ENCODE measurements around the gene RASSF10. TPM values are rescaled to one million over a fixed set of nuclear protein-coding genes. Genes with fewer than 3 reads are reported as not detected.

Gene RASSF10
- total and polyA plus RNA-seq, 8 donors: 2.0 to 22.2 (median 15.6) TPM

DNA sequence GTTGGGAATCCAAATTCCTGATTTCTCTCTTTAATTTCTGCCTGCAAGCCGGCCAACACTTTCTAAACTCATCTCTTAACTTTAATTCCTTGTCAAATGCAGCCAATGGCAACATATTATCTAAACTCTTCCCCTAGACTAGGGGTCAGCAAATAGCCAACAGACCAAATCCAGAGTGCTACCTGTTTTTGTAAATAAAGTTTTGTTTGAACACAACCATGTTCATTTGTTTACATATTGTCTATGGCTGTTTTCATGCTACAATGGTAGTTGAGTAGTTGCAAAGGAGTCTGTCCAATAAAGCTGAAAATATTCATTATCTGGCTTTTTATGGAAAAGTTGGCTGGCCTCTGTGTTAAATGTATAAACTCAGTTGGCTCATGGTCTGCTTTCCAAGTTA lies 37.2 kb upstream of the RASSF10 start:
- DNase-seq (no peak), ATAC-seq (no peak)

DNA sequence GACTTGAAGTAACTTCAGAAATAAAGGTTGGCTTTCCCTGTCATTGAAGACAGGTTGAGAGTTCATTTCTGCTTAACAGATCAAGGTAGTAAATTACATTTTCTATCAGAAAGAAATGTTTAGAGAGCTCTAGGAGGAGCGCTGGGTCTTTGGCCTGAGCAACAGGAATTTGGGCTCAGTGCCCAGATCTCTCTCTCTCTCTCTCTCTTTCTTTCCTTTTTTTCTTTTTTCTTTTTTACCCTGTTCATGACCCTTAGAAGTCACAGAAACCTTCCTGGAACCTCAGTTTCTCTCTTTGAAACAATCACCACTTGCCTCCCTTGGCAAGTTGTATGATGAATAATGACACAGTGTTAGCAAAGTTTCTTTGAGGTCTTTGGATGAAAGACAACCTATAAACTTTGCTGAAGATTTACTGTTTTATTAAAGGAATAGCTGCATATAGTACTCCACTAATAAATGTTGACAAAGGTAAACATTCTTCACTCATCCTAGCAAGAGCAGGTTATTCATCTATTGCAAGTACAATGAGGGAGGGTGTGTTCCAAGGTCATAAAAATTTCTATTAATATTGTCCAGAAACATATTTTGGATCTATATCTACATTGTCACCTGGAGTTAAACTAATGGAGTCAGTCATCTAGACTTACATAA lies 35.5 kb upstream of the RASSF10 start:
- Histone ChIP-seq H3K27me3 (no peaks in the 10 kb centered on the region), H3K27ac (no peak overlapping the region), H3K4me3 (no peak overlapping the region), H3K9me3 (no peaks in the 10 kb centered on the region), H3K36me3 (no peaks in the 10 kb centered on the region), H3K4me1 (no peaks in the 10 kb centered on the region)
- TF ChIP-seq, protein P1, sequence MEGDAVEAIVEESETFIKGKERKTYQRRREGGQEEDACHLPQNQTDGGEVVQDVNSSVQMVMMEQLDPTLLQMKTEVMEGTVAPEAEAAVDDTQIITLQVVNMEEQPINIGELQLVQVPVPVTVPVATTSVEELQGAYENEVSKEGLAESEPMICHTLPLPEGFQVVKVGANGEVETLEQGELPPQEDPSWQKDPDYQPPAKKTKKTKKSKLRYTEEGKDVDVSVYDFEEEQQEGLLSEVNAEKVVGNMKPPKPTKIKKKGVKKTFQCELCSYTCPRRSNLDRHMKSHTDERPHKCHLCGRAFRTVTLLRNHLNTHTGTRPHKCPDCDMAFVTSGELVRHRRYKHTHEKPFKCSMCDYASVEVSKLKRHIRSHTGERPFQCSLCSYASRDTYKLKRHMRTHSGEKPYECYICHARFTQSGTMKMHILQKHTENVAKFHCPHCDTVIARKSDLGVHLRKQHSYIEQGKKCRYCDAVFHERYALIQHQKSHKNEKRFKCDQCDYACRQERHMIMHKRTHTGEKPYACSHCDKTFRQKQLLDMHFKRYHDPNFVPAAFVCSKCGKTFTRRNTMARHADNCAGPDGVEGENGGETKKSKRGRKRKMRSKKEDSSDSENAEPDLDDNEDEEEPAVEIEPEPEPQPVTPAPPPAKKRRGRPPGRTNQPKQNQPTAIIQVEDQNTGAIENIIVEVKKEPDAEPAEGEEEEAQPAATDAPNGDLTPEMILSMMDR (IDR thresholded peaks at IDR 0.05): no peak
- DNase-seq: peak in 1 of 4 donors; percentile 24
- intact Hi-C loops (cut with DNase I): loop anchor here in 1 of 2 donors (10.0 kb wide), 1 partner anchor 171 kb away; no protein-coding TSS in a partner anchor
- ATAC-seq: no peak

More for the DNA sequence above, 37.2 kb upstream of the RASSF10 start:
- Histone ChIP-seq H3K4me3 (no peak overlapping the region), H3K4me1 (no peaks in the 10 kb centered on the region), H3K27me3 (no peaks in the 10 kb centered on the region), H3K36me3 (no peaks in the 10 kb centered on the region), H3K27ac (no peak overlapping the region), H3K9me3 (no peaks in the 10 kb centered on the region)
- TF ChIP-seq, protein P1 (IDR thresholded peaks at IDR 0.05): no peak
- intact Hi-C loops (cut with DNase I): loop anchor here in 1 of 2 donors (10.0 kb wide), 1 partner anchor 173 kb away; no protein-coding TSS in a partner anchor

DNA sequence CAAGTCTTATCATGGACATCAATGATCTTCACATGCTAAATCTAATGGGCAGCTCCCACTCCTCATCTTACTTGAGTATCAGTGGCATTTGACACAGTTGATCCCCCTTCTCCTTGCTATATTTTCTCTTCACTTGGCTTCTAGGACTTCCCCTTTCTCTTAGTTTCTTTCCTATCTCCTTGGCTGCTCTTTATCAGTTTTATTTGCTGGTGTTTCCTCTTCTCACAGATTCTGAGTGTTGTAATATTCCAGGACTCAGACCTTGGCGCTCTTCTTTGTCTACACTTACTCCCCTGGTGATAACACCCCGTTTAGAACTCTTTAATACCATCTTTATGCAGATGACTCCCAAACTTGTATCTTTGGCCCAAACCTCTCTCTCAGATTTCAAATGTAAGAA lies 33.9 kb upstream of the RASSF10 start:
- intact Hi-C loops (cut with DNase I): loop anchor here in 1 of 2 donors (10.0 kb wide), 1 partner anchor 170 kb away; no protein-coding TSS in a partner anchor
- Histone ChIP-seq H3K27me3 (no peaks in the 10 kb centered on the region), H3K9me3 (no peaks in the 10 kb centered on the region), H3K36me3 (no peaks in the 10 kb centered on the region), H3K4me1 (no peaks in the 10 kb centered on the region), H3K27ac (no peak overlapping the region), H3K4me3 (no peak overlapping the region)
- TF ChIP-seq, protein P1 (IDR thresholded peaks at IDR 0.05): no peak
- DNase-seq: no peak
- no peak for ATAC-seq

DNA sequence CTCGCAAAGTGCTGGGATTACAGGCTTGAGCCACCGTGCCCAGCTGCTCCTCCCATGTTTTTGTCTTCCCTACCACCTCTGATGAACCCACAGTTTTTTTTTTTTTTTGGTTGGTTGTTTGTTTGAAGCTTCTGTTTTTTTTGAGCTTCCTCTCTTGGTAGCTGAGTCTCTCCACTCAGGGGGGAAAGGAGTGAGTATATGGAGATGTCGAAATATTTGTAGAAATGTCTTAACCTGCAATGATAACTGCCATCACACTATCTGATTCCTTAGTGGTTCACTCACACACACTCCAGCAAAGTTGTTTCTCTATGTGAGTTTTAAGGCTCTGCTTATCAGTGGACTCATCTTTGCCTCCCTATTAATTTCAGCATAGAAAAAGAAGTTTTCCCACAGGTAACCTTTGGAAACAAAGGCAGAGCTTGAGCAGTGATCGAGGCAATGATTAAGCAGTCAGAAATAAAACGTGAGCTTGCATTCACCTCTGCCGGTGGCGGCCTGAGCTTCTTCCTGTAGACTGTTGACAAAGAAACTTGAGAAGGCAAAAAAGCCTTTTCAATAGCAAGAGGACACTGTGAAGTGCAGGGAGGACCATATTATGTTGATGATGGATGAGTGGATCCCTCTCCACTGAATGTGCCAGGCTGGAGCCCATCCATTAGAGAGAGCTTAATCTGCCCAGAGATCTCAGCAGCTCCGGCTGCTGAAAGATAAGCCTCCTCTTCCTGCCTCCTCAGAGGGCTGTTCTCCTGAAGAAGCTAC lies 29.0 kb upstream of the RASSF10 start:
- ATAC-seq (no peak), DNase-seq (no peak)
- no peaks in the 10 kb centered on the region for H3K36me3 ChIP-seq
- H3K4me1 ChIP-seq: no peaks in the 10 kb centered on the region
- no peaks in the 10 kb centered on the region for H3K9me3 ChIP-seq
- TF ChIP-seq, protein P1 (IDR thresholded peaks at IDR 0.05): no peak
- intact Hi-C loops (cut with DNase I): loop anchor here in 1 of 2 donors (10.0 kb wide), 1 partner anchor 165 kb away; no protein-coding TSS in a partner anchor
- H3K4me3 ChIP-seq: no peak overlapping the region
- H3K27ac ChIP-seq: no peak overlapping the region
- H3K27me3 ChIP-seq: no peaks in the 10 kb centered on the region

All from left lung (tissue), 10 donors.